IPS DF 6.9 (cell line): ENCODE data around the gene GPRC5C.
"Not testable (repeated sequence)": the region's sequence is repeated elsewhere in the genome, so short reads cannot be mapped to it uniquely, and the experiment has no call there.

Experiments
- DNase-seq: peaks from one replicate; pipeline ENCODE4 v3.0.0-alpha.2; 2013; ENCODE audit warnings: low read depth, low spot score
- H3K27ac ChIP-seq: one replicate; pipeline ENCODE4 v1.5.1; 2013; ENCODE audit warnings: low read length, control low read depth
- H3K27me3 ChIP-seq: 2 replicates; pipeline ENCODE4 v1.6.1; 2013; ENCODE audit warnings: mild to moderate bottlenecking, low read length; ENCODE audit not compliant: control insufficient read depth, insufficient read depth
- H3K36me3 ChIP-seq: 2 replicates; pipeline ENCODE4 v1.6.1; 2013; ENCODE audit warnings: low read length; ENCODE audit not compliant: control insufficient read depth, insufficient read depth
- H3K4me1 ChIP-seq: 2 replicates; pipeline ENCODE4 v1.6.1; 2013; ENCODE audit warnings: low read length; ENCODE audit not compliant: control insufficient read depth, insufficient read depth
- H3K4me3 ChIP-seq: 2 replicates; pipeline ENCODE4 v1.5.1; 2013; ENCODE audit warnings: mild to moderate bottlenecking, low read length
- H3K9me3 ChIP-seq: 2 replicates; pipeline ENCODE4 v1.6.1; 2013; ENCODE audit warnings: low read length, inconsistent platforms; ENCODE audit not compliant: control insufficient read depth, insufficient read depth
- WGBS: extraction: QIAGEN DNeasy Blood & Tissue Kit; methylation state at CpG from one replicate; pipeline ENCODE4 v1.1.7; 2013; ENCODE audit warnings: mixed read lengths, missing lambda C conversion rate; ENCODE audit not compliant: insufficient read length, insufficient coverage; 5-methylcytosine and 5-hydroxymethylcytosine counted together

The GPRC5C gene

DNA sequence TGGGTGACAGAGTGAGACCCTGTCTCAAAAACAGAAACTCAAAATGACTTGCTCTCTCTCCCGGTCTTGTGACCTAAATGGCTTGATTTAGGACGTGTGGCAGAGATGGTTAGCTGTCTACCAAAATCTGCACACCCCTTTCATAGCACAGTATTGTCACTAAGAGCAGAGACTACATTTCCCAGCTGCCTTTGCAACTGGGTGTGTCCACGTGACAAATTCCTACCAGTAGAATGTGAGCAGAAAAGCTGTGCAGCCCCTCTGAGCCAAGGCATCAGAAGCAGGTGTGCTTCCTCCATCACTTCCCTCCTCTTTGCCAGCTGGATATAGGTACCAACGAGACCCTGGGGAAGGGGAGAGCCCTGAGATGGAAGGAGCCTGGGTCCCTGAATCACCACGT is 39.0 kb upstream of the GPRC5C start:
- H3K4me3 ChIP-seq, result no peak overlapping the region
- WGBS, result no CpG with 5 or more reads among the region's 5 CpGs
- no peak overlapping the region for H3K27ac ChIP-seq
- DNase-seq, result no peak
- H3K36me3 ChIP-seq, result no peaks in the 10 kb centered on the region
- no peaks in the 10 kb centered on the region for H3K27me3 ChIP-seq
- H3K4me1 ChIP-seq, result peaks cover 1% of the 10 kb centered on the region; the same call in 1 of the 2 replicates
- no peaks in the 10 kb centered on the region for H3K9me3 ChIP-seq

DNA sequence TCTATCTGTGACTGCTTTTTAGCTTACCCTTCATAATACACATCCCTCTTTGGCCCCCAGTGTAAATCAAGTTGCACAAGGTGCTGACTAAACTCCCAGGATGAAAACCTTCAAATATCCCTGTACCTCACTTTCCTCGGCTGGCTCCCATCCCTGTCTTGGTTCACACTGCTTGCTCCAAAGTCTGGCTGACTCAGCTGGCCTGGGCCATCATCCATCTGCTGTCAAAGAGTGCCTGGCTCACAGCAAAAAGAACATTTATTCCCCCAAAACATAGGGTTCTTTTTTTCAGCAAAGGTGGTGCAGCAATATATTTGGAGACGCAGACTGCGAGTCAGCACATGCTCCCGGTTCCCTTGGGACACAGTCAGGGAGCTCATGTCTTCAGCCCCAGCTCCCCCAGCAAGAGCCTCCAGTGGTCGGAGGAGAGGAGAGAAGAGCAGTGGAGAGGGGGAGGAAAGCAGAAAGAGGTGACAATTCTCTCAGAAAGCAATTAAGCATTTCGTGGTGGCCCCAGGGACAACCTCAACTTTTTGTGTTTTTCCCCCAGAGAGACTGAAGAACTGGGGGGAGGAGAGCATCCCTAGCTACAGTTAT is 38.4 kb upstream of the GPRC5C start:
- no CpG with 5 or more reads among the region's 6 CpGs for WGBS
- Histone ChIP-seq H3K27me3 (no peaks in the 10 kb centered on the region), H3K9me3 (no peaks in the 10 kb centered on the region), H3K27ac (no peak overlapping the region), H3K4me1 (peaks cover 1% of the 10 kb centered on the region; the same call in 1 of the 2 replicates), H3K36me3 (no peaks in the 10 kb centered on the region), H3K4me3 (no peak overlapping the region)
- no peak for DNase-seq

DNA sequence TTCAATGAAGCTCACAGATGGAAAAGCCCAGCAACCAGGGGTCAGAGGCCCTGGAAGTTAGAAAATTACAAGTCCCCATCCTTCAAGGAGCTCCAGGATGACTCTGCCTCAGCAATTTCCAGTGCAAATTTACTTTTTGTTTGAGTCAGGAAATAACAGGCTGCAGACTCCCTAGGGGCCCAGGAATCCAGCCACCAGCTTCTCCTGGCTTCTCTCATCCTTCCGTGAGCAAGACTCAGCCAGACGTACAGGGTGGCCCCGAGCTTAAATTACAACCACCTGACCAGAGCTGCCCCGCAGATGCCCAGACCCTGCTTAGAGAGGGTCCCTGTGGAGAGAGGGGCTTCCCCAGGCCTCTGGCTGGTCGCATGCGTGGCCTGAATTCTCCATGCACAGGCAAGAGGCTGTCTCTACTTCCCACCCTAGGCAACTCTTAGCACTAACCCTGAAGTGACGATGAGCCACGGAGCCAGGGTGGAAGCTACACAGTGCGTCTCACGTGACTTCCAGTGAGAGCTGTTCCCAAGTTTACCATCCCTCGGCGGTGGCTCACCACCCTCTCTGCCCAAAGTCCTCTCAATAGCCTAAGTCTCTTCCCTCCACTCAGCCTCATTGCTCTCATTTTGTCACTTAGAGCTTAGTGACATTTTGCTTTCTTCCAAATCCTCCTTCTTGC is 37.5 kb upstream of the GPRC5C start:
- no peak overlapping the region for H3K4me3 ChIP-seq

DNA sequence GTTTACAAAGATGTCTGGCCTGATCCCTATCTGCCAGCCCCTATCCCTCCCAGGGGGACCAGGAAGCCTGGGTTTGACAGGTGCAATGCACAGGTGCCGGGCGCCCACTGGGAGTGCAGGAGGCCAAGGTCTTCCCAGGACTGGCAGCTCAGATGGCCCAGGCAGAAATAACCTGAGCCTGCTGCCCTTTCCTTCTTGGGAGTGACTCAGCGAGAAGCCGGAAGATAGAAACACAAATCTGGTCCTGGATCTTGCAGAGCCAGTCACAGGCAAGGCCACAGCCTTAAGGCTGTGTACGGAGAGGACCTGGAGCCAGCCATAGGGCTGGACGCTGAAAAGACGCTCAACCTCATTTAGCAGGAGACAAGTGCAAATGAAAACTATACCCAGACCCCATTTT is 36.9 kb upstream of the GPRC5C start:
- H3K4me1 ChIP-seq, result no peaks in the 10 kb centered on the region

More for the DNA sequence above, 37.5 kb upstream of the GPRC5C start:
- Histone ChIP-seq H3K36me3 (no peaks in the 10 kb centered on the region), H3K4me1 (no peaks in the 10 kb centered on the region), H3K9me3 (no peaks in the 10 kb centered on the region), H3K27me3 (no peaks in the 10 kb centered on the region), H3K27ac (no peak overlapping the region)
- DNase-seq, result no peak
- WGBS, result no CpG with 5 or more reads among the region's 12 CpGs

DNA sequence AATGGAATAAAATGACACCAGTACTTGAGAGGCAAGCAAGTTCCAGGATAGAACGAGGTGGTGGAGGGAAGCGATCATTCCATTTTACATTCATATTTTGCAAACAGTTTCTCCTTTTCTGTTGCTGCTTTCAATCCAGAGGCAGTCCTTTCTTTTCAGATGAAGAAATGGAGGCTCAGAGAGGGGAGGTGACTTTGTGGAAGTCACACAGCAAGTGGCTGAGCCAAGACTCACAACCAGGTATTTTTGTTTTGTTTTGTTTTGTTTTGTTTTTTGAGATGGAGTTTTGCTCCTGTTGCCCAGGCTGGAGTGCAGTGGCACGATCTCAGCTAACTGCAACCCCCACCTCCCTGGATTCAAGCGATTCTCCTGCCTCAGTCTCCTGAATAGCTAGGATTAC is 35.3 kb upstream of the GPRC5C start:
- H3K4me3 ChIP-seq, result no peak overlapping the region
- no peaks in the 10 kb centered on the region for H3K9me3 ChIP-seq
- H3K27ac ChIP-seq, result no peak overlapping the region
- no CpG with 5 or more reads among the region's 4 CpGs for WGBS
- no peaks in the 10 kb centered on the region for H3K36me3 ChIP-seq
- no peak for DNase-seq
- no peaks in the 10 kb centered on the region for H3K4me1 ChIP-seq
- H3K27me3 ChIP-seq, result no peaks in the 10 kb centered on the region

More for the DNA sequence above, 36.9 kb upstream of the GPRC5C start:
- no peak overlapping the region for H3K4me3 ChIP-seq
- H3K27me3 ChIP-seq, result no peaks in the 10 kb centered on the region
- WGBS, result no CpG with 5 or more reads among the region's 7 CpGs
- no peaks in the 10 kb centered on the region for H3K36me3 ChIP-seq
- DNase-seq, result no peak
- no peak overlapping the region for H3K27ac ChIP-seq
- no peaks in the 10 kb centered on the region for H3K9me3 ChIP-seq

DNA sequence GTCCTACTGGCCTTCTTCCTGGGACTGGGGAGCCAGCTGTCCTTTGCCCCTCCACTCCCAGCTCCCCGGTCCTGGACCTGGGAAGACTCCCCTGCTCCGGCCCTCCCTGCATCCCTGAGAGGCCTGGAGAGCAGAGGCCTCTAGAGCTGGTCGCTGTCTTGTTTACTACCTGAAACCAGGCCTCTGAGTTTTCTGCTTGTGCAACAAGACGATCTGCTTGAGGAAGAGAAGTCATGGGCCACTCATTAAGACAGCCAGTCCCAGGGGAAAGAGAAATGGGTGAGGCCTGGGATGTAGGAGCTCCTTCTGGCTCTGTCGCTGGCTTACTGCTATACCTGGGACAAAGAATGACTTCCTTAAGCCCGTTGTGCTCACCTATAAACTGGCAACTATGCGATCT is 29.8 kb upstream of the GPRC5C start:
- Histone ChIP-seq H3K4me3 (no peak overlapping the region), H3K27ac (no peak overlapping the region), H3K27me3 (no peaks in the 10 kb centered on the region), H3K36me3 (no peaks in the 10 kb centered on the region), H3K4me1 (peaks cover 10% of the 10 kb centered on the region), H3K9me3 (no peaks in the 10 kb centered on the region)
- WGBS, result no CpG with 5 or more reads among the region's 7 CpGs
- no peak for DNase-seq

DNA sequence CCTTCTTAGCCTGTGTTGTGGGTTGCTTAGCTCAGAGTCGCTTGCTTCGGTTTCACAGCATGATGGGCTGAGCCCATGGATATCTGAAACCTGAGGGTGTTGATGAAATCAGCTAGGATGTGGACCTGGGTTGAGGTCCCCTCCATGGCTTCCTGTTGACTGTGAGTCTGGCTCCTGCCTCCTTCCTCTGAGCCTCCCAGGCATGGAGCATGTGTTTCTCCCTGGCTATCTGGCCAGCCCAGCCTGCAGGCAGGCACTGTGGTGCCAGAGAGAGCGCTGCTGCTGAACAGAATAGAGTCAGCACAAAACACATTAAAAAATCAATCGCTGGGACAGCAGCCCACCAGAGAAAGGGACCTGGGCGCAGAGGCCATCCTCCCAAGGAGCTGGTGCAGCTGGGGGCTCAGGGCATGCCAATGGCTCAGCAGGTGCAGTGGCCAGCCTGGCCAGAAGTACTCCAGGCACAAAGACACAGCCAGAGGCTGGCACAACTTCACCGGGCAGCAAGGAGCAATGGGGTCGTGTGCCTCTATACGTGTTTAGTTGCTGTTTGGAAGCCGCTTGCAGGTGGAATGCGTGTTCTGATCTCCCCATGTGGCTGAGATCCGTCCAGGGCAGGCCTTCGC is 28.3 kb upstream of the GPRC5C start:
- H3K36me3 ChIP-seq, result no peaks in the 10 kb centered on the region
- DNase-seq, result no peak
- no peak overlapping the region for H3K27ac ChIP-seq
- no peak overlapping the region for H3K4me3 ChIP-seq
- no peaks in the 10 kb centered on the region for H3K27me3 ChIP-seq
- no CpG with 5 or more reads among the region's 12 CpGs for WGBS
- H3K4me1 ChIP-seq, result peaks cover 10% of the 10 kb centered on the region
- no peaks in the 10 kb centered on the region for H3K9me3 ChIP-seq

DNA sequence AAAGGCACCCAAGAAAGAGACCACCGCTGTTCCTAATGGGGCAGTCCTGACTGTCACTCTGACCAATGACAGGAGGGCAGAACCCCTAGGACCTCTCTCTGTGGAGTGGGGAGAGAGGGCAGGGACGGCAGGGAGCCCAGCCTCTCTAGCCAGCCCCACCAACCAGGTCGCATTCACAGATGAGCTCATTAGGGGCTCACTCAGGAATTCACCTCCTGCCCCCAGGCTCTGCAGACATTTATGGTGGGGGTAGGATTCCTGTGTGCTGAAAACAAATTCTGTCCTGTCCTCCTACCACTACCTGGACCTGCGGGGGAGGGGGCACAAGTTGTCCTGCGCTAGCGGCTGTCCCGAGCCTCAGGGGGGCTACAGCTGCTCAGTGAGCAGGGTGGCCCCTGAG is 27.7 kb upstream of the GPRC5C start:
- no peak for DNase-seq
- Histone ChIP-seq H3K9me3 (no peaks in the 10 kb centered on the region), H3K36me3 (no peaks in the 10 kb centered on the region), H3K27me3 (no peaks in the 10 kb centered on the region), H3K4me3 (no peak overlapping the region), H3K27ac (no peak overlapping the region), H3K4me1 (peaks cover 10% of the 10 kb centered on the region)
- WGBS, result no CpG with 5 or more reads among the region's 7 CpGs

DNA sequence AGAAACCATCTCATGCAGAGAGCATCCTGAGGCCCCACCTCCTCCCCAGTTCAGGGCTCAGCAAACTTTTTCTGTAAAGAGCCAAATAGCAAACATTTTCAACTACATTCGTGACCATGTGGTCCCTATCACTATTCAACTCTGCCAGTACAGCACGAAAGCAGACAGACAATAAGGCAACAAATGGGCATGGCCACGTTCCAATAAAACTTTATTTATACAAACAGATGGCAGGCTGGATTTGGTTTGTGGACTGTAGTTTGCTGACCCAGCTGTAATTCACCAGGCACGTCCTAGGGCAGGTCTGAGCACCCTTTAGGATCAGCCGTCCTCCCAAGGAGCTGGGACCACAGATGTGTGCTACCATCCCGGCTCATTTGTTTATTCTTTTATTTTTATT is 27.1 kb upstream of the GPRC5C start:
- no peaks in the 10 kb centered on the region for H3K9me3 ChIP-seq

DNA sequence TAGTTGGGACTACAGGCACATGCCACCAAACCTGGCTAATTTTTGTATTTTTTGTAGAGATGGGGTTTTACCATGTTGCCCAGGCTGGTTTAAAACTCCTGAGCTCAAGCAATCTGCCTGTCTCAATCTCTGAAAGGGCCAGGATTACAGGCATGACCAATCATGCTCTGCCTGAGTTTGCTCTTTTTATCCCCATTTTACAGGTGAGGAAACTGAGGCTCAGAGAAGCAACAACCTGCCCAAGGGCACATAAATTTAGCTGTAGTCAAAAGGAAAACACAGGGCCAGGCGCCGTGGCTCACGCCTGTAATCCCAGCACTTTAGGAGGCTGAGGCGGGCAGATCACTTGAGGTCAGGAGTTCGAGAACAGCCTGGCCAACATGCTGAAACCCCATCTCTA is 26.6 kb upstream of the GPRC5C start:
- H3K9me3 ChIP-seq, H3K27ac ChIP-seq, H3K4me3 ChIP-seq, H3K27me3 ChIP-seq, DNase-seq, H3K36me3 ChIP-seq: not testable (repeated sequence)
- WGBS, result no CpG with 5 or more reads among the region's 5 CpGs
- peaks cover 12% of the 10 kb centered on the region for H3K4me1 ChIP-seq

More for the DNA sequence above, 27.1 kb upstream of the GPRC5C start:
- H3K36me3 ChIP-seq, result no peaks in the 10 kb centered on the region
- H3K27ac ChIP-seq, result no peak overlapping the region
- H3K4me3 ChIP-seq, result no peak overlapping the region
- H3K27me3 ChIP-seq, result no peaks in the 10 kb centered on the region
- no CpG with 5 or more reads among the region's 6 CpGs for WGBS
- no peak for DNase-seq
- H3K4me1 ChIP-seq, result peaks cover 10% of the 10 kb centered on the region
